Calu3 (cell line): ENCODE data around the gene SMIM17. TPM values are rescaled to one million over a fixed set of nuclear protein-coding genes. Genes with fewer than 3 reads are reported as not detected.

Source experiments
- BruUV-seq: library from RNA; stranded (reverse); fragments of 400-500 nt; replicated peaks from 2 replicates; lab custom pipeline; 2021; lab: Mats Ljungman, UMichigan
- CTCF ChIA-PET: fragments of 300-600 bp; sonication (Branson Sonifier 250); formaldehyde crosslinking; loops from one replicate; lab custom pipeline; 2022; ENCODE audit warnings: antibody characterized with exemption; lab: Charles Lee
- DNase-seq: peaks from one replicate; pipeline ENCODE4 v3.0.0; 2022
- H3K27ac Mint-ChIP-seq: one replicate; pipeline ENCODE4 v1.8.0; 2022; ENCODE audit warnings: mixed read lengths; ENCODE audit not compliant: unreplicated experiment
- H3K27me3 Mint-ChIP-seq: one replicate; pipeline ENCODE4 v1.8.0; 2022; ENCODE audit warnings: mixed read lengths; ENCODE audit not compliant: unreplicated experiment
- H3K36me3 Mint-ChIP-seq: one replicate; pipeline ENCODE4 v1.8.0; 2022; ENCODE audit warnings: mild to moderate bottlenecking, moderate library complexity, mixed read lengths; ENCODE audit not compliant: insufficient read depth, unreplicated experiment
- H3K4me1 Mint-ChIP-seq: one replicate; pipeline ENCODE4 v1.8.0; 2022; ENCODE audit warnings: mild to moderate bottlenecking, low read depth, mixed read lengths; ENCODE audit not compliant: unreplicated experiment
- H3K4me3 Mint-ChIP-seq: one replicate; pipeline ENCODE4 v1.8.0; 2022; ENCODE audit warnings: mild to moderate bottlenecking, low read depth, moderate library complexity, mixed read lengths; ENCODE audit not compliant: unreplicated experiment
- H3K9me3 Mint-ChIP-seq: one replicate; pipeline ENCODE4 v1.8.0; 2022; ENCODE audit warnings: low read depth, mixed read lengths; ENCODE audit not compliant: unreplicated experiment
- intact Hi-C: fragments of 100-400 bp; cut with micrococcal nuclease; formaldehyde crosslinking; loops from one replicate; pipeline ENCODE4 v1.10.0; 2022; ENCODE audit not compliant: unreplicated experiment
- total RNA-seq: library from RNA; stranded (reverse); gene quantifications from 2 replicates; pipeline ENCODE4 v1.2.3, GENCODE V29; 2022
- TF ChIP-seq, protein P1 (sequence below): fragments of 200-600 bp; IDR thresholded peaks from one replicate; pipeline ENCODE4 v1.8.0; 2022; ENCODE audit warnings: antibody characterized with exemption; ENCODE audit not compliant: unreplicated experiment

Gene SMIM17
- total RNA-seq, 1 experiment from 2014 or later = not detected

DNA sequence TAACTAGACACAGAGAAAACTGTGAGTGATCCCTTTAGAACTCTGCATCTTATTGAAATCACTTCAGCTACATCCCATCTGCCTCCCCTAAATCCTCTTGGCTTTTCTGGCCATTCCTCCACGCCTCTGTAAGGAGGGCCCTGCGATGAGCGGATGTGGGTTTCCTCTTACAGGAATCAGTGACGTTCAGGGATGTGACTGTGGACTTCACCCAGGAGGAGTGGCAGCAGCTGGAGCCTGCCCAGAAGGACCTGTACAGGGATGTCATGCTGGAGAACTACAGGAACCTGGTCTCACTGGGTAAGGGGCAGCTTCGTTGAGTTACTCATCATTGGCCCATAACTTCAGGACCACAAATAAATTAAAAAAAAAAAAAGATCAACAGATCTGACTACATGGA is 29.3 kb upstream of the SMIM17 start:
- TF ChIP-seq, protein P1, sequence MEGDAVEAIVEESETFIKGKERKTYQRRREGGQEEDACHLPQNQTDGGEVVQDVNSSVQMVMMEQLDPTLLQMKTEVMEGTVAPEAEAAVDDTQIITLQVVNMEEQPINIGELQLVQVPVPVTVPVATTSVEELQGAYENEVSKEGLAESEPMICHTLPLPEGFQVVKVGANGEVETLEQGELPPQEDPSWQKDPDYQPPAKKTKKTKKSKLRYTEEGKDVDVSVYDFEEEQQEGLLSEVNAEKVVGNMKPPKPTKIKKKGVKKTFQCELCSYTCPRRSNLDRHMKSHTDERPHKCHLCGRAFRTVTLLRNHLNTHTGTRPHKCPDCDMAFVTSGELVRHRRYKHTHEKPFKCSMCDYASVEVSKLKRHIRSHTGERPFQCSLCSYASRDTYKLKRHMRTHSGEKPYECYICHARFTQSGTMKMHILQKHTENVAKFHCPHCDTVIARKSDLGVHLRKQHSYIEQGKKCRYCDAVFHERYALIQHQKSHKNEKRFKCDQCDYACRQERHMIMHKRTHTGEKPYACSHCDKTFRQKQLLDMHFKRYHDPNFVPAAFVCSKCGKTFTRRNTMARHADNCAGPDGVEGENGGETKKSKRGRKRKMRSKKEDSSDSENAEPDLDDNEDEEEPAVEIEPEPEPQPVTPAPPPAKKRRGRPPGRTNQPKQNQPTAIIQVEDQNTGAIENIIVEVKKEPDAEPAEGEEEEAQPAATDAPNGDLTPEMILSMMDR = no peak
- no peak overlapping the region for H3K4me3 Mint-ChIP-seq
- H3K27me3 Mint-ChIP-seq = no peaks in the 10 kb centered on the region
- intact Hi-C loops = no loop called here
- no TSS peak for BruUV-seq
- peaks cover 44% of the 10 kb centered on the region for H3K9me3 Mint-ChIP-seq
- H3K4me1 Mint-ChIP-seq = no peaks in the 10 kb centered on the region
- H3K27ac Mint-ChIP-seq = no peak overlapping the region
- no peak for DNase-seq
- no peaks in the 10 kb centered on the region for H3K36me3 Mint-ChIP-seq
- CTCF ChIA-PET = interaction anchor here (0.6 kb wide), 1 partner anchor 32 kb away, joined by 3 read pairs; no protein-coding TSS in a partner anchor

DNA sequence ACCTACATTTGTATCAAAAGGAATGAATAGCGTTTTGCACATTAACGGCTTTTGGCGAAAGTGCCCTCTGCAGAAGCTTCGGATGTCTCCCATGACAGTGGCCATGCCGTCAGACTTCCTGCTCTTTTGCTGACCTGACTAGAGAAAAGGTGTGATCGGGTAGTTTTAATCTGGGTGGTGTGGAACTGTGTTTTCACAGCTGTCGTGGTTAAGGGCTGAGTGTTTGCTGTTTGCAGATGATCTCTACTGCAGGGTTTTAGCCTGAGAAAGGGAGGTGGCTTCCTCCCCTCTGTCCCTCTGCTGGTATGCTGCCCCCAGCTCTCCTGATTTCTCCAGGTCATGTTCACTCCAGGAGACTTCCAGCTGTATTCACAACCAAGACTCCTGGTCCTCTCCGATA is 25.4 kb upstream of the SMIM17 start:
- intact Hi-C loops = no loop called here

DNA sequence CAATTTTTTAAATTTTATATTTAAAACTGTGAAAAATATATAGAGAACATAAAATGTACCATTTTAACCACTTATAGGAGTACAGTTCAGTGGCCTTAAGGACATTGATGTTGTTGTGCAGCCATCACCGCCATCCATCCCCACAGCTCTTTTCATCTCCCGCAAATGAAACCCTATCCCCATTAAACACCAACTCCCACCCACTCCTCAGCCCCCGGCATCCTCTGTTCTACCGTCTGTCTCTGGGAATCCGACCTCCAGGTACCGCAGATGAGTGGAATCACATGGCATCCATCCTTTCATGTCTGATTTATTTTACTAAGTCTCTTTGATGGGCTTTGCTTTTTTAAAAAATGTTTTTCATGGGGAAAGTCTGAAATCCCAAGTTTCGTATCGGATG is 23.8 kb upstream of the SMIM17 start:
- BruUV-seq = no TSS peak
- CTCF ChIA-PET = no interaction called here
- H3K36me3 Mint-ChIP-seq = no peaks in the 10 kb centered on the region
- no peak for DNase-seq
- TF ChIP-seq, protein P1 = no peak
- peaks cover 34% of the 10 kb centered on the region for H3K9me3 Mint-ChIP-seq
- H3K27ac Mint-ChIP-seq = no peak overlapping the region
- H3K27me3 Mint-ChIP-seq = no peaks in the 10 kb centered on the region
- intact Hi-C loops = no loop called here
- no peak overlapping the region for H3K4me3 Mint-ChIP-seq
- H3K4me1 Mint-ChIP-seq = no peaks in the 10 kb centered on the region

More for the DNA sequence above, 25.4 kb upstream of the SMIM17 start:
- TF ChIP-seq, protein P1 = no peak
- no TSS peak for BruUV-seq
- Mint-ChIP-seq H3K36me3 (no peaks in the 10 kb centered on the region), H3K27me3 (no peaks in the 10 kb centered on the region), H3K4me3 (no peak overlapping the region), H3K27ac (no peak overlapping the region), H3K9me3 (peaks cover 39% of the 10 kb centered on the region), H3K4me1 (no peaks in the 10 kb centered on the region)
- CTCF ChIA-PET = interaction anchor here (0.6 kb wide), 1 partner anchor 638 kb away, joined by 3 read pairs; no protein-coding TSS in a partner anchor
- no peak for DNase-seq

DNA sequence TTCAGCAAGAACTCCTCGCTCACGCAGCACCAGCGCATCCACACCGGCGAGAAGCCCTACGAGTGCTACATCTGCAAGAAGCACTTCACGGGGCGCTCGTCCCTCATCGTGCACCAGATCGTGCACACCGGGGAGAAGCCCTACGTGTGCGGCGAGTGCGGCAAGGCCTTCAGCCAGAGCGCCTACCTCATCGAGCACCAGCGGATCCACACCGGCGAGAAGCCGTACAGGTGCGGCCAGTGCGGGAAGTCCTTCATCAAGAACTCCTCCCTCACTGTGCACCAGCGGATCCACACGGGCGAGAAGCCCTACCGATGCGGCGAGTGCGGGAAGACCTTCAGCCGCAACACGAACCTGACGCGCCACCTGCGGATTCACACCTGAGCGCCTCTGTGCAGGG is 20.6 kb upstream of the SMIM17 start:
- no peak for DNase-seq
- no peak overlapping the region for H3K4me3 Mint-ChIP-seq
- H3K36me3 Mint-ChIP-seq = no peaks in the 10 kb centered on the region
- H3K27ac Mint-ChIP-seq = no peak overlapping the region
- intact Hi-C loops = no loop called here
- no TSS peak for BruUV-seq
- H3K4me1 Mint-ChIP-seq = no peaks in the 10 kb centered on the region
- CTCF ChIA-PET = no interaction called here
- no peaks in the 10 kb centered on the region for H3K27me3 Mint-ChIP-seq
- TF ChIP-seq, protein P1 = no peak
- peaks cover 28% of the 10 kb centered on the region for H3K9me3 Mint-ChIP-seq
